Head of caudate nucleus (tissue), 42 donors: ENCODE results near the gene GJB2.

Experiments
- DNase-seq, 42 donors: peaks; one replicate each; pipeline versions ENCODE4 v3.0.0 to v3.0.0-alpha.2; 2020 to 2021; ENCODE audit warnings: mixed read lengths in 7 of 42
- intact Hi-C: fragments of 100-400 bp; cut with DNase I; formaldehyde crosslinking; loops from one replicate; pipeline ENCODE4 v1.15.0; 2022

The GJB2 gene

GRCh38 chr13:20192836-20193161 lies at the start of gene GJB2:
Gene GJB2 (minus strand): TSS chr13:20192938. CDS start chr13:20189581, 3,357 bp downstream.
- intact Hi-C loops = loop anchor here (10.0 kb wide), 1 partner anchor 292 kb away; no protein-coding TSS in a partner anchor
- peak in 3 of 42 donors; percentile 39 to 57 (median 49) for DNase-seq

- intact Hi-C loops = no loop called here
- DNase-seq = no peak
These were observed 48.9 kb upstream of the GJB2 start for GRCh38 chr13:20241593-20241992.

- DNase-seq = no peak
- intact Hi-C loops = no loop called here
These were observed 47.0 kb upstream of the GJB2 start for GRCh38 chr13:20239748-20240147.

- no peak for DNase-seq
- intact Hi-C loops = no loop called here
These were observed 40.0 kb upstream of the GJB2 start for GRCh38 chr13:20232556-20233277.

GRCh38 chr13:20231839-20232555 lies 39.3 kb upstream of the GJB2 start, which contains the start of gene GJB6:
Gene GJB6 (minus strand): TSS chr13:20232319. CDS start chr13:20223480, 8,839 bp downstream.
- DNase-seq = no peak
- intact Hi-C loops = no loop called here

- intact Hi-C loops = no loop called here
- peak in 7 of 42 donors; percentile 19 to 57 (median 28) for DNase-seq
These were observed 38.4 kb upstream of the GJB2 start for GRCh38 chr13:20230913-20231838.

GRCh38 chr13:20227730-20228129 lies 35.0 kb upstream of the GJB2 start:
- DNase-seq = no peak
- intact Hi-C loops = no loop called here

GRCh38 chr13:20227288-20227687 lies 34.5 kb upstream of the GJB2 start:
- intact Hi-C loops = no loop called here

GRCh38 chr13:20222553-20222952 lies 29.8 kb upstream of the GJB2 start:
- DNase-seq = no peak
- intact Hi-C loops = no loop called here

More at GRCh38 chr13:20227288-20227687, 34.5 kb upstream of the GJB2 start:
- no peak for DNase-seq

- intact Hi-C loops = no loop called here
- DNase-seq = no peak
These were observed 29.0 kb upstream of the GJB2 start for GRCh38 chr13:20221772-20222171.

GRCh38 chr13:20219577-20219976 lies 26.8 kb upstream of the GJB2 start:
- DNase-seq = no peak
- intact Hi-C loops = no loop called here

GRCh38 chr13:20217168-20217567 lies 24.4 kb upstream of the GJB2 start:
- no peak for DNase-seq
- intact Hi-C loops = no loop called here

- peak in 12 of 42 donors; percentile 19 to 69 (median 42) for DNase-seq
- intact Hi-C loops = no loop called here
These were observed 17.2 kb upstream of the GJB2 start for GRCh38 chr13:20209948-20210347.

GRCh38 chr13:20206698-20207235 lies 14.0 kb upstream of the GJB2 start:
- DNase-seq = no peak
- intact Hi-C loops = no loop called here

GRCh38 chr13:20206065-20206697 lies 13.4 kb upstream of the GJB2 start:
- intact Hi-C loops = no loop called here
- no peak for DNase-seq

GRCh38 chr13:20198781-20199180 lies 6.0 kb upstream of the GJB2 start:
- no peak for DNase-seq
- intact Hi-C loops = loop anchor here (10.0 kb wide), 1 partner anchor 286 kb away; no protein-coding TSS in a partner anchor

GRCh38 chr13:20197361-20197834 lies 4.7 kb upstream of the GJB2 start:
- peak in 2 of 42 donors; percentile 38 to 50 for DNase-seq

GRCh38 chr13:20195801-20196200 lies 3.1 kb upstream of the GJB2 start:
- intact Hi-C loops = loop anchor here (10.0 kb wide), 1 partner anchor 289 kb away; no protein-coding TSS in a partner anchor

More at GRCh38 chr13:20197361-20197834, 4.7 kb upstream of the GJB2 start:
- intact Hi-C loops = loop anchor here (10.0 kb wide), 1 partner anchor 287 kb away; no protein-coding TSS in a partner anchor

More at GRCh38 chr13:20195801-20196200, 3.1 kb upstream of the GJB2 start:
- no peak for DNase-seq
